B cell (primary cell): ENCODE data around the gene ADAM17. TPM values are rescaled to one million over a fixed set of nuclear protein-coding genes. Genes with fewer than 3 reads are reported as not detected.

Source experiments
- ATAC-seq: fragments of 200-7000 bp; cut with Tn5 transposase; one replicate; pipeline ENCODE4 v1.10.0; 2021; ENCODE audit warnings: low read depth, mild to moderate bottlenecking, moderate number of reproducible peaks, moderate library complexity
- CTCF ChIA-PET: fragments of 350-600 bp; sonication (Branson Sonifier 250); formaldehyde crosslinking; loops from one replicate; lab custom pipeline; 2021; ENCODE audit warnings: antibody characterized with exemption, inconsistent platforms; lab: Charles Lee
- POLR2A ChIA-PET: fragments of 350-600 bp; sonication (Branson Sonifier 250); formaldehyde crosslinking; loops from one replicate; lab custom pipeline; 2021; ENCODE audit warnings: antibody characterized with exemption; lab: Charles Lee
- DNase-seq: peaks from one replicate; pipeline ENCODE4 v3.0.0; 2013
- H2AFZ ChIP-seq: 2 replicates; pipeline ENCODE4 v1.6.1; 2012; ENCODE audit warnings: mild to moderate bottlenecking, low read depth, low read length; ENCODE audit not compliant: insufficient read depth, poor library complexity, severe bottlenecking
- H3K27ac ChIP-seq, 2 donors: 1 replicate in 1 of 2; 2 replicates in 1 of 2; pipeline ENCODE4 v1.5.1; 2012 to 2013; ENCODE audit warnings: low read length in 2 of 2, mild to moderate bottlenecking in 2 of 2, moderate library complexity in 1 of 2
- H3K27me3 ChIP-seq, 4 experiments: fragments of 200-600 bp in 1 of 4; sonication (generic) in 1 of 4; replicated peaks in 1 of 4; 1 replicate in 2 of 4; 2 replicates in 2 of 4; pipeline versions ENCODE4 v1.6.1 to v1.7.0; 2013 to 2016; ENCODE audit warnings: low read length in 3 of 4, mild to moderate bottlenecking in 2 of 4, mixed read lengths in 1 of 4, moderate library complexity in 1 of 4; ENCODE audit not compliant: insufficient read depth in 4 of 4, control insufficient read depth in 3 of 4; ENCODE audit errors: control extremely low read depth in 1 of 4
- H3K36me3 ChIP-seq, 2 experiments: replicated peaks in 1 of 2; 1 replicate in 1 of 2; 2 replicates in 1 of 2; pipeline versions ENCODE4 v1.6.1 to v1.7.1; 2013; ENCODE audit warnings: low read length in 1 of 2; ENCODE audit not compliant: insufficient read depth in 2 of 2, control insufficient read depth in 1 of 2; ENCODE audit errors: control extremely low read depth in 1 of 2, extremely low read depth in 1 of 2
- H3K4me1 ChIP-seq, 2 donors: fragments of 200-600 bp in 1 of 2; sonication (generic) in 1 of 2; 1 replicate in 1 of 2; 2 replicates in 1 of 2; pipeline versions ENCODE4 v1.5.1 to v1.6.1; 2013 to 2017; ENCODE audit warnings: low read length in 2 of 2; ENCODE audit not compliant: control insufficient read depth in 2 of 2, insufficient read depth in 2 of 2
- H3K4me2 ChIP-seq: replicated peaks from 2 replicates; pipeline ENCODE3; 2012; ENCODE audit warnings: mild to moderate bottlenecking, low read depth, low read length; ENCODE audit not compliant: poor library complexity, severe bottlenecking
- H3K4me3 ChIP-seq, 5 experiments: fragments of 200-600 bp in 1 of 5; sonication (generic) in 1 of 5; 1 replicate in 3 of 5; 2 replicates in 2 of 5; pipeline versions ENCODE4 v1.5.1 to v1.7.0; 2011 to 2016; ENCODE audit warnings: low read length in 4 of 5, mild to moderate bottlenecking in 4 of 5, low read depth in 2 of 5, control low read depth in 1 of 5, moderate library complexity in 1 of 5; ENCODE audit not compliant: insufficient read depth in 1 of 5; ENCODE audit errors: control extremely low read depth in 1 of 5, extremely low read depth in 1 of 5
- H3K79me2 ChIP-seq: fragments of 200-600 bp; sonication (generic); one replicate; pipeline ENCODE4 v1.6.0; 2016; ENCODE audit warnings: low read length; ENCODE audit not compliant: control insufficient read depth, insufficient read depth
- H3K9ac ChIP-seq: fragments of 200-600 bp; sonication (generic); 2 replicates; pipeline ENCODE4 v1.6.1; 2017; ENCODE audit warnings: mild to moderate bottlenecking, low read length, moderate library complexity
- H3K9me3 ChIP-seq, 3 donors: one replicate each; pipeline versions ENCODE4 v1.6.1 to v1.7.1; 2013; ENCODE audit warnings: low read length in 2 of 3; ENCODE audit not compliant: control insufficient read depth in 2 of 3, insufficient read depth in 1 of 3; ENCODE audit errors: control extremely low read depth in 1 of 3
- H4K20me1 ChIP-seq: 2 replicates; pipeline ENCODE4 v1.6.0; 2012; ENCODE audit warnings: mild to moderate bottlenecking, low read length; ENCODE audit not compliant: insufficient read depth, control insufficient read depth, poor library complexity, severe bottlenecking
- H3K27ac Mint-ChIP-seq: one replicate; pipeline ENCODE4 v1.8.0; 2021; ENCODE audit warnings: mixed read lengths
- H3K27me3 Mint-ChIP-seq: one replicate; pipeline ENCODE4 v1.8.0; 2021; ENCODE audit warnings: mixed read lengths
- H3K4me1 Mint-ChIP-seq: one replicate; pipeline ENCODE4 v1.8.0; 2021; ENCODE audit warnings: mixed read lengths
- H3K4me3 Mint-ChIP-seq: one replicate; pipeline ENCODE4 v1.8.0; 2021; ENCODE audit warnings: mixed read lengths
- H3K9me3 Mint-ChIP-seq: one replicate; pipeline ENCODE4 v1.8.0; 2022; ENCODE audit warnings: mixed read lengths; ENCODE audit not compliant: insufficient read depth
- CTCF ChIP-seq: fragments of 200-600 bp; IDR thresholded peaks from one replicate; pipeline ENCODE4 v1.8.0; 2022; ENCODE audit warnings: antibody characterized with exemption, mild to moderate bottlenecking
- EZH2 ChIP-seq: IDR thresholded peaks from 2 replicates; pipeline ENCODE4 v1.6.1; 2012; ENCODE audit warnings: borderline replicate concordance, low read depth, mild to moderate bottlenecking, moderate library complexity, low read length; ENCODE audit not compliant: insufficient read depth, poor library complexity, severe bottlenecking
- WGBS: methylation state at CpG from one replicate; pipeline ENCODE4 v1.1.5; 2013; ENCODE audit warnings: missing lambda C conversion rate; ENCODE audit not compliant: insufficient coverage; 5-methylcytosine and 5-hydroxymethylcytosine counted together
- intact Hi-C: fragments of 100-400 bp; cut with micrococcal nuclease; formaldehyde crosslinking; loops from one replicate; pipeline ENCODE4 v1.10.0; 2022
- polyA plus RNA-seq: library from polyadenylated mRNA; depleted of rRNA; stranded (reverse); fragments of >200 nt; gene quantifications from 2 replicates; pipeline ENCODE4 v1.2.3, GENCODE V29; 2012
- total RNA-seq, 2 donors: library from RNA; stranded (reverse); fragments of 120-200 nt in 1 of 2; gene quantifications; 1 replicate in 1 of 2; 2 replicates in 1 of 2; pipeline versions ENCODE4 v1.2.3 to v1.2.4, GENCODE V29; 2013 to 2022

ADAM17 gene
- total and polyA plus RNA-seq, 2 donors (not counting 1 experiment from before 2014, with no cell fraction given) = 13.9 to 57.8 TPM

- peak overlapping the region; percentile 68 for H3K27ac Mint-ChIP-seq
- no peaks in the 10 kb centered on the region for H3K4me1 ChIP-seq
- H3K9me3 ChIP-seq = no peaks in the 10 kb centered on the region
- H3K36me3 ChIP-seq = peaks cover 8 to 91% of the 10 kb centered on the region in 2 experiments
- WGBS = 100% methylated on average over 1 of the region's 2 CpGs
- no peak overlapping the region for H3K4me3 ChIP-seq
- CTCF ChIA-PET = no interaction called here
- intact Hi-C loops = no loop called here
- no peaks in the 10 kb centered on the region for H3K79me2 ChIP-seq
- no peak overlapping the region for H3K4me3 Mint-ChIP-seq
- H3K9me3 Mint-ChIP-seq = no peaks in the 10 kb centered on the region
- no peak overlapping the region for H2AFZ ChIP-seq
- DNase-seq = no peak
- no peaks in the 10 kb centered on the region for H3K4me1 Mint-ChIP-seq
- no peak overlapping the region for H3K27ac ChIP-seq
- TF ChIP-seq EZH2 (no peak), CTCF (no peak)
- no peaks in the 10 kb centered on the region for H3K27me3 Mint-ChIP-seq
- POLR2A ChIA-PET = no interaction called here
- no peak overlapping the region for H3K9ac ChIP-seq
- no peak for ATAC-seq
- no peak overlapping the region for H3K4me2 ChIP-seq
- peaks cover 9% of the 10 kb centered on the region for H4K20me1 ChIP-seq
- H3K27me3 ChIP-seq = no peaks in the 10 kb centered on the region
Observed at GRCh38 chr2:9490789-9491188, 64.8 kb downstream of the ADAM17 start.

GRCh38 chr2:9488583-9489547, 66.8 kb downstream of the ADAM17 start:
- intact Hi-C loops = no loop called here
- Histone ChIP-seq H3K4me1 (no peaks in the 10 kb centered on the region), H4K20me1 (peaks cover 11% of the 10 kb centered on the region), H3K4me2 (no peak overlapping the region), H3K9me3 (no peaks in the 10 kb centered on the region), H3K4me3 (no peak overlapping the region), H3K36me3 (peaks cover 5 to 99% of the 10 kb centered on the region in 2 experiments), H3K27me3 (no peaks in the 10 kb centered on the region), H3K27ac (peak overlapping the region in 1 of 2 donors; percentile 45), H3K9ac (no peak overlapping the region), H2AFZ (no peak overlapping the region), H3K79me2 (no peaks in the 10 kb centered on the region)
- TF ChIP-seq EZH2 = no peak
- no peak for TF ChIP-seq CTCF
- Mint-ChIP-seq H3K27me3 (no peaks in the 10 kb centered on the region), H3K27ac (no peak overlapping the region), H3K9me3 (no peaks in the 10 kb centered on the region), H3K4me1 (no peaks in the 10 kb centered on the region), H3K4me3 (no peak overlapping the region)
- CTCF ChIA-PET = no interaction called here
- no CpG with 5 or more reads among the region's 1 CpG for WGBS
- ATAC-seq = no peak
- DNase-seq = no peak
- POLR2A ChIA-PET = no interaction called here
